ENCODE measurements around the gene MTCP1.
A peak's percentile ranks its signal among the peaks of the same experiment; 100 is the strongest.

MTCP1 gene, protein sequence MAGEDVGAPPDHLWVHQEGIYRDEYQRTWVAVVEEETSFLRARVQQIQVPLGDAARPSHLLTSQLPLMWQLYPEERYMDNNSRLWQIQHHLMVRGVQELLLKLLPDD

DNA sequence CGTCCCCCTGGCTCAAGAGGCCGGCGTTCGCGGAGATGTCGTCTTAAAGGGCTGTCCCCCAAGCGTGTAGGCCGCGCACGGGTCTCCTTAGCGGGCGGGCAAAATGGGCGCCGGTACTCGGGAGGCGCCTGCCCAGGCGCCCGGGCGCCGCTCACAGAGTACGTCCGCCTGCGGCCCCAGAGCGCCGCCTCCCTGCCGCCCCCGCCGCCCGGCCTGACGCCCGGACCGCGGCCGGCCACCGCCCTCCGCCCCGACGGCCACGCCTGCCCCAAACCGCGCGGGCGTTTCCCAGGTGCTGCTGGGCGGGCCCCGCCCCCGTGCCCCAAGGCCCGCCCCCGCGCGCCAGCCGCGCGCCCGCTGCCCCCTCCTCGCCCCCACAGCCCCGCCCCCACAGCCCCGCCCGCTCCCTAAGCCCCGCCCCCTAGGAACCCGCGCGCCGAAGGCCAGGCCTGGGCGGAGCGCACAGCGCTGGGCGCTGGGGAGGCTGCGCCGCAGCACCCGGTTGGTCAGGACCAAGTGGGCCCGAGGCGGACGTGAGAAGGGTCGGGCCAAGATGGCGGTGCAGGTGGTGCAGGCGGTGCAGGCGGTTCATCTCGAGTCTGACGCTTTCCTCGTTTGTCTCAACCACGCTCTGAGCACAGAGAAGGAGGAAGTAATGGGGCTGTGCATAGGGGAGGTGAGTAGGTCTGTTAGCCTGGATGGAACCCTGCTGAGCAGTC lies at the start of gene MTCP1, which contains the start of the genes BRCC3 and CMC4:
TSS of gene MTCP1 (minus strand) at position 162 of the 719 bp plus-strand sequence. CDS start 5,126 bp downstream, outside the sequence.
TSS of gene BRCC3 (plus strand) at position 534 of the 719 bp plus-strand sequence. CDS start at position 554, 20 bp downstream.
TSS of gene CMC4 (minus strand) at position 162 of the 719 bp plus-strand sequence. CDS start 7,113 bp downstream, outside the sequence.
- DNase-seq (ENCODE audit: low read depth in 2 of 2), result peak; percentile 68 to 73

DNA sequence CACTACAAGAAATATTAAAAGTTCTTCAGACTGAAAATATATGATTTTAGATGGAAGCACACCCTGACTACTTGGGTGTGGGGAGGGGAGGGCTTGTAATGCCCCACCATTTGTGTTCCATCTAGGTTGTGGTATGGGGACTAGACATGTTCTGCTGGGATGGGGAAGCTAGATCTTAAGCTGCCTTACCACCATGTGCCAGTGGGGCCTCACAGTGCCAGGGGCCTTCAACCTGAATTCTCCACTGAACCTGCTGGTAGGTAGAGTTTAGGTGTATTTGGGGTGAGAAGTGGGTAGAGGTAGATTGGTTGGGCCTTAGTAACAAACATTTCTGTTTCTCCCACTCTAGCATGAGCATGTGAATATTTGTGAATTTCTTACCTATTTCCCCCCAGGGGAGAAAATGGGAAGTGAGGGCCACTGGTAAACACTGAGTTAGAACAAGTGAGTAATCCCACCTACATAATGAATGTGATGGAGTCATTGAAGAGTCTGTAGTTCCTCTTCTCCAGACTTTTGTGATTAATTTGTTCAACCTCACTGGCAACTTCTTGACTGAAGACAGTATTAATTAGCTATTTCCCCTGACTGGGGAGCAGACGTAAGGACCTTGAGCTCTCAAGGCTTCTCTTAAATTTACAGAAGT lies 44.4 kb upstream of the MTCP1 start:
- no peak for DNase-seq (ENCODE audit: low read depth in 2 of 2)

DNA sequence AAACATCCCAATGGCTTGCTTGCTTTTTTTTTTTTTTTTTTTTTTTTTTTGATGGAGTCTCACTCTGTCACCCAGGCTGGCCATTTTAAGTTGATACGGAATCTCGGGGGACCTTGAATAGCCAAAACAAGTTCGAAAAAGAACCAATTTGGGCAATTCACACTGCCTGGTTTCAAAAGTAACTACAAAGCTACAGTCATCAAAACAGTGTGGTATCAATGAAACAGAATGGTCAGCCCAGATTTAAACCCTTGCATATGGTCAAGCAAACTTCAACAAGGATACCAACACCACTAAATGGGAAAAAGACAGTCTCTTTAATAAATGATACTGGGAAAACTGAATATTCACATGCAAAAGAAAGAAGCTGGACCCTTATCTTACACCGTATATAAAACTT lies 42.2 kb upstream of the MTCP1 start:
- DNase-seq (ENCODE audit: low read depth in 2 of 2), result no peak

DNA sequence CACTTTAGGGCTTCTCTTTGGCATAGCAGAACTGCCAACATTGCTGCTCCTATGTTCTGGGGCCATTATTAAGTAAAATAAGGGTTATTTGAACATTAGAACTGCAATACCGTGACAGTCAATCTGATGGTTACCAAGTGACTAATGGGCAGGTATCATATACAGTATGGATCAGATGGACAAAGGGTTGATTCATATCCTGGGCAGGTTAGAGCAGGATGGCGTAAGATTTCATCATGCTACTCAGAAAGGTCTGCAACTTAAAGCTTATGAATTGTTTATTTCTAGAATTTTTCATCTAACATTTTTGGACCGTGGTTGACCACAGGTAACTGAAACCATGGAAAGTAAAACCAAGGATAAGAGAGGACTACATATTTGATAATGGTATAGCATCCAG lies 41.2 kb upstream of the MTCP1 start:
- DNase-seq (ENCODE audit: low read depth in 2 of 2), result no peak

DNA sequence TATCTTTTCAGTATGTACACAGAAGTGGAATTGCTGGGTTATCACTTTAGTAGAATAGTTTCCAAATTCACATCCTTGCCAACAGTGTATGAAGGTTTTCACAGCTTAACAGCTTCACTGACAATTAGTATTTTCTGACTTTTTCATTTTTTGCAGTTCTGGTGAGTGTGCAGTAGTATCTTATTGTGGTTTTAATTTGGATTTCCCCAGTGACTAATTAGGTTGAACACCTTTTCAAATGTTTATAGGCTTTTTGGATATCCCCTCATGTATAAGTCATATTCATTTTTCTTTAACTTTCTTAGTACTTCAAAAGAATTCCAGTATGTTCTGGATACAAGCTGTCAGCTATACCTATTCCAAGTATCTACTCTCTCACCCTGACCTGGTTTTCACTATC lies 37.5 kb upstream of the MTCP1 start:
- no peak for DNase-seq (ENCODE audit: low read depth in 2 of 2)

DNA sequence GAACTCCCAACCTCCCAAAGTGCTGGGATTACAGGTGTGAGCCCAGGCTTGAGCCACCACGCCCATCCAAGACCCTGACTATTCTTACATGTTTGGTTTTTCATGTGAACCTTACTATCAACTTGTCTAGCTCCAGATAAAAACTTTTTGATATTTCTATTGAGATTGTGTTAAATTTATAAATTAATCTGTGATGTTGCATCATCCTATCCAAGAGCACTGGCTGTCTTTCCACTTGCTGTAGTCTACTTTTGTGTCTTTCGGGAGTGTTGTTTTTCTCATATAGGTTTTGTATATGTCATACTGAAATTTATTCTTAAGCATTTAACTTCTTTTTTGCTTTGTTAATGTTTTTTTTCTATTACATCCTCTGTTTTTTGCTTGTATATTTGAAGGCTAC lies 35.0 kb upstream of the MTCP1 start:
- no peak for DNase-seq (ENCODE audit: low read depth in 2 of 2)

DNA sequence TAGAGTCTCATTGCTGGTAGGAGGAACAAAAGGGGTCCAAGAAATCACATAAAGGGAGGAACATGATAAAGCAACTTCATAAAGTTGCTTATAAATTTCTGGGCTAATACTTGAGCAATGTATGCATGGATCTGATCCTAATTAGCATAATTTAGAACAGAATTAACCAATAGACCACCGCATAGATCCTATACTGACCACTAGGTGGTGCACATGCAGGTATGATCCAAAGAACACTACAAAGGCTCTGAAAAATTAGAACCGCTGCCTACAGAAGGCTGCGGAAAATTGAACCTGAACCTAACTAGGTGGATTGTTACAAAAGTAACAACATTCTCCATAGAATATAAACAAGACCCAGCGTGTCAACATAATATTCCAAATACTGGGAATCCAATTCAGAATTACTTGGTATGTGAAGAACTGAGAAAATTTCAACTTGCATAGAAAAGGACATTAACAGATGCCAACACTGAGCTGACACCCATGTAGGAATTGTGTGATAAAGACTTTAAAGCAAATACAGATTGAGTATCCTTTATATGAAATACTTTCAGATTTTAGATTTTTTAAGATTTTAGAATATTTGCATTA lies 23.6 kb upstream of the MTCP1 start:
- DNase-seq (ENCODE audit: low read depth in 2 of 2), result no peak

DNA sequence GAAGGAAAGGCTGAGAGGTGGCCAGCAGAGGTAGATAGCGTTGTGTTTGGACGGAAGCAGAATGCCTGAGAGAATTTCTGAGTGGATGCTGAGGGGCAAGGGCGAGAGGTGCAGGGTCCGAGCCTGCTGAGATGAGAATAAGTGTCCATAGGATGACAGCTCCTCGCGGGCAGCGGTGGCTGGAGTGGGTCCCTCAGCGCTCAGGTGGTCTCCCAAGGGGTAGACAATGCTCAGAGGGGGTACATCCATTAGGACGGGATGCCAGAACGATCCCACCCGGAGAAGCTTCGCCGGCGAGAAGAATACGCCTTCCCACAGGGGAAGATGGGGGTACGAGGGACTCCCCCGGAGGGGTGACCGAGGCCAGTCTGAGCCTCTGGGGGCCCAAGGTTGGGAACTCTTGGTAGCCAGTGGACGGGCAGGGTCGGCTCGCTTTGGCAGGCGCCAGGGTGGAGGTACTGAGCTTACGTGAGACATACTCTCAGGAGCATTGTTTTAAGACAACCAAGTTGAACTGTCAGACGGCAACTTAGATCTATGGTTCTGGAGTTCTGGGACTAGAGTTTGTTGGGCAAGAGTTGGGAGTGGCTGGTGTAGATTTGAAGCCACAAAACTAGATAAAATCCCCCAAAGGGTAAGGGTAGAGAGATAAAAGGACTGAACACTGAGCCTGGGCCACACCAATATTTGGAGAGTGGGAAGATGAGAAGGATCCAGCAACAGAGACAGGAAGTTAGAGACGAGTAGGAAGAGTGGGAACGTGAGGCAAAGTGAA lies 16.2 kb upstream of the MTCP1 start:
- DNase-seq (ENCODE audit: low read depth in 2 of 2), result no peak

DNA sequence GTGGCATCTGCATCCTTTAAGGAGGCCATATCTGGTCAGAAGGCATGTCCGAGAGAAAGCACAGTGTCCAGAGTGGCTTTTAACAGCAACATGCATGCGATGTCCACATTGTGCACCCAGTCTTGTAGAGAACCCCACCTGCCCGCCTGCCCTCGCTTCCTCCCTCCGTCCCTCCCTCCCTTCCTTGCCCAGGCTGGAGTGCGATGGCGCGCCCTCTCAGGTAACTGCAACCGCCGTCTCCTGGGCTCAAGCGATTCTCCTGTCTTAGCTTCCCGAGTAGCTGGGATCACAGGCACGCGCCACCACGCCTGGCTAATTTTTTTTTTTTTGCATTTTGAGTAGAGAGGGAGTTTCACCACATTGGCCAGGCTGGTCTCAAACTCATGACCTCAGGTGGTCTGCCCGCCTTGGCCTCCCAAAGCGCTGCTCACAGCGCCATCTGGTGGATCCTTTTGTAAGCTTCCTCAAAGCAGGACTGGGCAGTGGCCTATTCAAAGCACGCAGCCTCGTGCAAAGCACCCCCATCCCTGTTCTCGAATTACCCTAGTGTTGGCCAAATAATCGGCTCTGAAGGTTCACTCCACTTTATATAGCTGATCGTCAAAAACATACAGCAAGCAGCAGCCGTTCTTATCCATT lies 15.4 kb upstream of the MTCP1 start:
- no peak for DNase-seq (ENCODE audit: low read depth in 2 of 2)

DNA sequence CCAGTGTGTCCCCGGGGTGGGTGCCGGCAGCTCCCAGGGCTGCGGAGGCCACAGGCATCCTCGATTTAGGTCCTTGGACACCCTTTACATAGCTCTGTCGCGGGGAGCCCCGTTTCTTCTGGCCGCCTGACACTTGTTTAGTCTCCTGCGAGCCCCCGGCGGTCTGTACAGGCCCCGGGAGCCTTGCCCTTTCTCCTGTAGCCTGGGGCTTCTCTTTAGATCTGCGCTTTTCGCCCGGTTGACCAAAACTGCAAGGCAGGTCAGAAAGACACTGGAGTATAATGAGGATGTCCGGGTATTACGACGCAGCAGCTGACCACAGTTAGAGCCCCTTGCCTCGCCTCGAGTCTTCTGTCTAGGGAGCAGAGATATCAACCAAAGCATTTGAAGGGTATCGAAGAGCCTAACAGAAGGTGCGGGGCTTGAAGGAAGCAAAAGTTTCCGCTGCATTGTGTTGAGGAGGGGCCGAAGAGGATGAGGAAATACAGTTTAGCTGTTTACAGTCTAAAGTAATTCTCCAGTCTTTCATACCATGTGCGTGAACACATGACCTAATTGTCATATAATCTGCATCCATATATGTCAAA lies 851 bp upstream of the MTCP1 start:
- no peak for DNase-seq (ENCODE audit: low read depth in 2 of 2)

DNA sequence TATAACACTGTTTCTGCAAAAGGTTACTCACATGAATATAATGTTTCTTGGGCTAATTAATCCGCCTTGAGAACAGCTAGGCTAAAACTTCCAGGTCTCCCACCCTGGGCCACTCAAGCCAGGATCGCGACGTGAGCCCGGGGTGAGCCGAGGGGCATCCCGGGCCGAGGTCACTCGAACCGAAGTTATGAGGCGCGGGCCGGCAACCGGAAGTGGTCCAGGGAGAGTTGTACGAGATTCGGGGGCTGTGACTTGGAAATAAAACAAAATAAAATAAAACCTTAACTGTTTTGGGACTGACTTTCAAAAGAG lies 317 bp downstream of the MTCP1 start:
- no peak for DNase-seq (ENCODE audit: low read depth in 2 of 2)

DNA sequence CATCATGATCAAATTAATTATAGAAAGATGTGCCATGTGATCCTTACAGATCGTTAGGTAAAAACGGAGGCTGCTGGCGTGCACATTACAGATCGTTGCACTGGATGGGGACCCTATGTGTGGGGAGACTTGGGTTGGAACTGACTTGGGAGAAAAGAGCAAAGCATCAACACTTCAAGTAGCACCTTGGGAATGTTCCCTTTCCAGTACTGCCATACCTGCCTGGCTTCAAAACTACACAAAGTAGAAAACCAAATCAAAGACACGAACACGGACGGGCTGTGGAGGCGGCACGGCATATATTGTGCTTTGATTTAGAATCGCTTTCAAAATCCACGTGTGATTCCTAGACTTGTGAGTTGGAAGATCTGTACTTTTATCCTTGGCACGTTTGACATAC lies 898 bp downstream of the MTCP1 start:
- no peak for DNase-seq (ENCODE audit: low read depth in 2 of 2)

DNA sequence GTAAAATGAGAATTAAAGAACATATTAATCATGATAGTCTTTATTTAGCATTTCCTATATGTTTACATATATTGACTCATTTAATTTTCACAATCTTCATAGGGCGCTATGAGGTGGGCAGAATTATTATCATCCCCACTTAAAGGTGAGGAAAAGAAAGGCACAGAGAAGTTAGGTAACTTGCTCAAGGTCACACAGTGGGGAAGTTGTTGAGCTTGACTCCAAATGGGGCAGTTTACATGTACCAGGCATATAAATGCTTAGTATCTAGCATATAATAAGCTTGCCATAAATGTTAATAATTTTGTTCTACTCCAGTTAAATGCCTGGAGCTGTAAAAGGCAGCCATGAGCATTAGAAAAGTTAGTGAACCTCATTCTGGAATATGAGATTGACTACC lies 1.5 kb downstream of the MTCP1 start:
- DNase-seq (ENCODE audit: low read depth in 2 of 2), result no peak

DNA sequence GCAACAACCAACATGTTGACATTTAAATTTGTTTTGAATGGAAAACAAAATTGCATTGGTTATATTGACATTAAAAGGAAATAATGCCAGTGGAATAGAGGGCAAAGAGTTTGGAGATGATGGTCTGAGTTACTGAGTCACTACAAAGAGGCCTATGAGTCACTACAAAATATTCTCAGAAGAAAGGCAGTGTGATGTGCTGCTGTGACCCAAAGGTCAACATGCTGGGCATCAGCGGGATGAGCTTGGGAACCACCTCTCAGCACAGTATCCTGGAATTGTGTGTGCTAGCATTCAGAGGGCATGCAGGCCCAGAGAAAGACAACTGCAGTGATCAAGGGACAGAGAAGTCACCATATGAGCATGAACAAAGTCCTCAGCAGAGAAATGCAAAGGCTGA lies 2.8 kb downstream of the MTCP1 start:
- no peak for DNase-seq (ENCODE audit: low read depth in 2 of 2)

DNA sequence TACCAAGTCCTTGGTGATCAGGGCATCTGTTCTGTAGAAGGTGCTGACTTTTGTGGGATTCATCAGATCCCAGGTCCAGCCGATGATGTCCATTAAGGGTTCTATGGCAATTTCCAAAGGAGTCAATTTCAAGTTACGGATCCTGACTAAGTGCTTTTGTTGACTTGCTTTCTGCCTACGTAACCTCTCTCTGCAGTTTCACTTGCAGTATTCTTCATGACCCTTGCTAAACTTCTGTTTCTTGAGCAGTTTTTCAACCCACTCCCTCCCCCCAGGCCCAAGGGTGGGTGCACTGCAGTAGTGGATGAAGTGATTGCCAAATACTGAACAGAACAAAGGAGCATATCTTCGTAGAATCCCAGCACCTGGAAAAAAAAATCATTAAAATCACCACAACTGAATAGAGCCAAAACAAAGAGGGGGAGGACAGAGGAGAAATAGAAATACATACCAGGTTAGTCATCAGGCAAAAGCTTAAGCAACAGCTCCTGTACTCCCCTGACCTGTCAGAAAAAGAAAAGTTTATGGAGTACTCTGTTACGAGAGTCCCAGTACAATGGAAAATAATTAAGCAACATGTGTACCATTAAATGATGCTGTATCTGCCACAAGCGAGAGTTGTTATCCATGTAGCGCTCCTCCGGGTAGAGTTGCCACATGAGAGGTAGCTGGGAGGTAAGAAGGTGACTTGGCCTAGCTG lies 5.8 kb downstream of the MTCP1 start:
- DNase-seq (ENCODE audit: low read depth in 2 of 2), result no peak

DNA sequence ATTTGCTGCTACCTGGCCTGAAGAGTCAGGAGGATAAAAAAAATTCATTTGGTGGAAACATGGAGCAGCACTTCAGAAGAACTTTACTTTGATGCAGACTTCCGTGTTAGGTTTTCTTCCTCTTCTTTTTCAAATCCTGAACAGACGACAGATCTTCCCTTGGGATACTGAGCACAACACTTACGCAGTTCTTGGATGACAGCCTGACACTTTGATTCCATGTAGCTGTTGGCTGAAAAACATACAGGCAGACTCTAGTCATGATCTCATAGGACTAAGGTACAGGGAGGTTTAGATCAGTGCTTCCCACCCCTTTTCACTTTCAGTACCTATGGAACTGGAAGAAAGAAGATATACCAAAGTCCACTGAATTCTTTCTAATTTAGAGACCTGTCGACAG lies 9.2 kb downstream of the MTCP1 start:
- no peak for DNase-seq (ENCODE audit: low read depth in 2 of 2)

DNA sequence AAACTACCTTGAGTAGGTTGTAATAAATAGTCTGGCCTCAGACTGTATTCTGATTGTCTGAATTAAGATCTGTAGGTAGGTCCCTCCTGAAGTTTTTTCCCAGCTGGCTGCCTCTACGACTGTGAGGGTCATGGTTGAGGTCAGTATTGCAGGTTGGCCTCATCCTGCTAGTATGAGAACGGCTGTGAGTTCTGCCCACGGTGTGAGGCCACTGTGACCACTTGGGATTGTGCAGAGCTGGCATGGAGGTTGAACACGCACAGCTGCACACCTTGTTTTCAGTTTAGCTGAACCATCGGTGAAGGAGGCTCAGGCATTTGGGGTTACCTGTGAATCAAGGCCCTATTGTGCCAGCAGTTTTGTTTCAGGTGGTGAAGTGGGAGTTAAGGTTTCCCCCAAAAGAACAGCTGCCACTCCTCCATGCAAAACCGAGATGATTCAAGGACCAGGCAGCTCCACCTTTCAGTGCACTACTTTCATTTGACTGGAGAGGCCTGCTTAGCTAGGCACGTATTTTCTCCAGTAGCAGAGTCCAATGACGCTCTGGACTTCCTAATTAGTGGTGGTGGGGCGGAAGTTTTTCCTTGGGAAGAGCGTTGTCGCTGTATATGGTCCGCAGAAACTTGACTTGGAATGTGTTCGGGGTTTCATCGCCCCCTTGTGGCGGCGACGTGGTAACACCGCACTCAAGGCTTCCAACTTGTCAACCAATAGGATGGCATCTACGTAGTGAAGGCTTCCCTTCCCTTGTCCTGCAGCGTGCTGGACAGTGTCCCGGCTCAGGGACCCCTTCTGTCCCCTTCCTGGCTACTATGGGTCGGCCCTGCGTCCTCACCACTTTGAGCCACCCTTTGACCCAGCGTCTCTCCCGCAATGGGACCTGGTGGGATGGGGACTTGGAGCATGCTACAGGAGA lies 13.8 kb downstream of the MTCP1 start:
- no peak for DNase-seq (ENCODE audit: low read depth in 2 of 2)

DNA sequence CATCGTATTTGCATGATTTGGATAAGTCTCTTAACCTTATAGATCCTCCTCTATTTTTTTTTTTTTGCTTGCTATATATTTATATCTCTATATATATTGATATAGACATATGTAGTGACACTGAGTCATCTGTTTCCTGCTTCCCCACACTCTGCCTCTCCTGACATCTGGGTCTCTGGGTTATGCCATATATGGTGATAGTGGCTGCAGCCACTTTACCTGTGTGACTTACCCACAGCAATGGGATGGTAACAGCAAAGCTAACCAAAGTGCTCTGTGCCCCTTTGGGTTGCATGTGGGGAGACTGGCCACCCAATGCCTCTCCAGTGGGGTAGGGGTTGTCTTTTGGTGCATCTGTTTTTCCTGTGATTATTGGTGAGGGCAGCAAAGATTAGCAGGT lies 14.5 kb downstream of the MTCP1 start:
- no peak for DNase-seq (ENCODE audit: low read depth in 2 of 2)

DNA sequence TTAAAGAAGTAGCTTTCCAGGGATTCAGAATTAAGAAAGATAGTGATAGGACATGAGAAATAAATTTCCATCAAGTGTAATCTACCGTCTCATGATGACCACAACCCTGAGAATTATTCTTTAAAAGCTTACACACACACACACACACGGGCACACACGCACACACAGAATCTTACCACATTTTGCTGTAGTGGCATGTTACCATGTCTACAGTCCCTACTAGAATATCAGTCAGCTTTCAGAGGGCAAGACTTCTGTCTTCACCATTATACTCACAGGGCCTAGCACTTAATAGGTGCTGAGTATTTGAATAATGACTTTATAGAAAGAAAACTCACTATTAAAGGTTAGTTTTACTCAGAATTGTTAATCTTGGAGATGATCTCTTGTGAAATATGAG lies 15.4 kb downstream of the MTCP1 start:
- no peak for DNase-seq (ENCODE audit: low read depth in 2 of 2)

DNA sequence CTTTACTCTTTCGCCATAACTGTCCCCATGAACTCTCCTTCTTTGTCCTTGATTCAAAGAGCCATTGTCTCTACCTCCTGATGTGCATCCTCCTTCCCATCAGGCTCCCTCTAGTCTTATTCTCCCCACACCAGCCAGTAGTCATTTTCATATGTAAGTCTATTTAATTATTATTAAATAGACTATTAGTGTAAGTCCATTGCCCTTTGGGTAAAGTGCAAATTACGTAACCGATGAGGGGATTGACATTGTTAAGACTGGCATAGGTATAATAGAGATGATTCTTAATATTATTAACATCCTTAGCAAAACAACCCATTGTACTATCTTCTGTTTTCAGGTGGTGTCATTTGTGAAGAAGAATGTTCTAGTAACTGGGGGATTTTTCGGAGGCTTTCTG lies 16.7 kb downstream of the MTCP1 start:
- DNase-seq (ENCODE audit: low read depth in 2 of 2), result no peak

Data from stimulated activated CD8-positive, alpha-beta memory T cell treated with anti-CD3 and anti-CD28 coated beads, Interleukin-15, amount 100 ng/mL, for 48 hours (primary cell).